ES-I3 (cell line): ENCODE measurements around the gene TNFSF10.

Source experiments
- H3K36me3 ChIP-seq: 2 replicates; pipeline ENCODE4 v1.6.1; 2013; ENCODE audit warnings: mild to moderate bottlenecking, low read length, control low read depth, moderate library complexity; ENCODE audit not compliant: insufficient read depth
- H3K4me1 ChIP-seq: 2 replicates; pipeline ENCODE4 v1.6.1; 2013; ENCODE audit warnings: mild to moderate bottlenecking, control low read depth, low read length; ENCODE audit not compliant: insufficient read depth
- H3K9ac ChIP-seq: 2 replicates; pipeline ENCODE4 v1.6.1; 2013; ENCODE audit warnings: low read depth, mild to moderate bottlenecking, low read length, moderate library complexity
- H3K9me3 ChIP-seq: 2 replicates; pipeline ENCODE4 v1.6.1; 2013; ENCODE audit warnings: mild to moderate bottlenecking, low read length, moderate library complexity; ENCODE audit not compliant: control insufficient read depth, insufficient read depth

TNFSF10 gene

GRCh38 chr3:172552607-172553006, 29.4 kb upstream of the TNFSF10 start:
- no peaks in the 10 kb centered on the region for H3K4me1 ChIP-seq
- H3K9ac ChIP-seq: no peak overlapping the region
- no peaks in the 10 kb centered on the region for H3K36me3 ChIP-seq
- H3K9me3 ChIP-seq: 0 out of 2 replicates have a peak, but pooled peaks cover 3% of the 10 kb centered on the region

- 0 out of 2 replicates have a peak, but pooled peaks cover 3% of the 10 kb centered on the region for H3K9me3 ChIP-seq
- no peaks in the 10 kb centered on the region for H3K36me3 ChIP-seq
- H3K4me1 ChIP-seq: no peaks in the 10 kb centered on the region
- no peak overlapping the region for H3K9ac ChIP-seq
Measured at GRCh38 chr3:172551874-172552273, 28.6 kb upstream of the TNFSF10 start.

GRCh38 chr3:172550347-172550943, 27.2 kb upstream of the TNFSF10 start:
- Histone ChIP-seq H3K9ac (no peak overlapping the region), H3K9me3 (0 out of 2 replicates have a peak, but pooled peaks cover 3% of the 10 kb centered on the region), H3K36me3 (no peaks in the 10 kb centered on the region), H3K4me1 (no peaks in the 10 kb centered on the region)

- Histone ChIP-seq H3K36me3 (no peaks in the 10 kb centered on the region), H3K9ac (no peak overlapping the region), H3K9me3 (0 out of 2 replicates have a peak, but pooled peaks cover 3% of the 10 kb centered on the region), H3K4me1 (no peaks in the 10 kb centered on the region)
Measured at GRCh38 chr3:172549144-172549543, 25.9 kb upstream of the TNFSF10 start.

- 0 out of 2 replicates have a peak, but pooled peaks cover 3% of the 10 kb centered on the region for H3K9me3 ChIP-seq
- no peaks in the 10 kb centered on the region for H3K4me1 ChIP-seq
- H3K36me3 ChIP-seq: no peaks in the 10 kb centered on the region
- H3K9ac ChIP-seq: no peak overlapping the region
Measured at GRCh38 chr3:172546628-172547214, 23.5 kb upstream of the TNFSF10 start.

- Histone ChIP-seq H3K9me3 (0 out of 2 replicates have a peak, but pooled peaks cover 3% of the 10 kb centered on the region), H3K4me1 (no peaks in the 10 kb centered on the region), H3K9ac (no peak overlapping the region), H3K36me3 (no peaks in the 10 kb centered on the region)
Measured at GRCh38 chr3:172546105-172546504, 22.9 kb upstream of the TNFSF10 start.

- no peaks in the 10 kb centered on the region for H3K4me1 ChIP-seq
- 0 out of 2 replicates have a peak, but pooled peaks cover 3% of the 10 kb centered on the region for H3K9me3 ChIP-seq
- H3K9ac ChIP-seq: no peak overlapping the region
- H3K36me3 ChIP-seq: no peaks in the 10 kb centered on the region
Measured at GRCh38 chr3:172544404-172544803, 21.2 kb upstream of the TNFSF10 start.

- no peaks in the 10 kb centered on the region for H3K4me1 ChIP-seq
- no peak overlapping the region for H3K9ac ChIP-seq
- 0 out of 2 replicates have a peak, but pooled peaks cover 3% of the 10 kb centered on the region for H3K9me3 ChIP-seq
- H3K36me3 ChIP-seq: no peaks in the 10 kb centered on the region
Measured at GRCh38 chr3:172543884-172544283, 20.7 kb upstream of the TNFSF10 start.

GRCh38 chr3:172543419-172543818, 20.2 kb upstream of the TNFSF10 start:
- Histone ChIP-seq H3K36me3 (no peaks in the 10 kb centered on the region), H3K4me1 (no peaks in the 10 kb centered on the region), H3K9me3 (no peaks in the 10 kb centered on the region), H3K9ac (no peak overlapping the region)

- Histone ChIP-seq H3K9ac (no peak overlapping the region), H3K36me3 (no peaks in the 10 kb centered on the region), H3K9me3 (no peaks in the 10 kb centered on the region), H3K4me1 (no peaks in the 10 kb centered on the region)
Measured at GRCh38 chr3:172542999-172543398, 19.8 kb upstream of the TNFSF10 start.

- 0 out of 2 replicates have a peak, but pooled peaks cover under 1% of the 10 kb centered on the region for H3K4me1 ChIP-seq
- H3K9me3 ChIP-seq: no peaks in the 10 kb centered on the region
- no peak overlapping the region for H3K9ac ChIP-seq
- no peaks in the 10 kb centered on the region for H3K36me3 ChIP-seq
Measured at GRCh38 chr3:172541945-172542488, 18.8 kb upstream of the TNFSF10 start.

- Histone ChIP-seq H3K4me1 (0 out of 2 replicates have a peak, but pooled peaks cover 7% of the 10 kb centered on the region), H3K9ac (no peak overlapping the region), H3K36me3 (no peaks in the 10 kb centered on the region), H3K9me3 (no peaks in the 10 kb centered on the region)
Measured at GRCh38 chr3:172540049-172540448, 16.8 kb upstream of the TNFSF10 start.

GRCh38 chr3:172539273-172539672, 16.0 kb upstream of the TNFSF10 start:
- 0 out of 2 replicates have a peak, but pooled peaks cover 7% of the 10 kb centered on the region for H3K4me1 ChIP-seq
- no peaks in the 10 kb centered on the region for H3K36me3 ChIP-seq
- H3K9me3 ChIP-seq: no peaks in the 10 kb centered on the region
- H3K9ac ChIP-seq: no peak overlapping the region

- Histone ChIP-seq H3K9ac (no peak overlapping the region), H3K36me3 (no peaks in the 10 kb centered on the region), H3K9me3 (no peaks in the 10 kb centered on the region), H3K4me1 (0 out of 2 replicates have a peak, but pooled peaks cover 7% of the 10 kb centered on the region)
Measured at GRCh38 chr3:172538368-172539151, 15.3 kb upstream of the TNFSF10 start.
